Measurements from ENCODE around the gene AFAP1L1.
A peak's percentile ranks its signal among the peaks of the same experiment; 100 is the strongest.

The AFAP1L1 gene

DNA sequence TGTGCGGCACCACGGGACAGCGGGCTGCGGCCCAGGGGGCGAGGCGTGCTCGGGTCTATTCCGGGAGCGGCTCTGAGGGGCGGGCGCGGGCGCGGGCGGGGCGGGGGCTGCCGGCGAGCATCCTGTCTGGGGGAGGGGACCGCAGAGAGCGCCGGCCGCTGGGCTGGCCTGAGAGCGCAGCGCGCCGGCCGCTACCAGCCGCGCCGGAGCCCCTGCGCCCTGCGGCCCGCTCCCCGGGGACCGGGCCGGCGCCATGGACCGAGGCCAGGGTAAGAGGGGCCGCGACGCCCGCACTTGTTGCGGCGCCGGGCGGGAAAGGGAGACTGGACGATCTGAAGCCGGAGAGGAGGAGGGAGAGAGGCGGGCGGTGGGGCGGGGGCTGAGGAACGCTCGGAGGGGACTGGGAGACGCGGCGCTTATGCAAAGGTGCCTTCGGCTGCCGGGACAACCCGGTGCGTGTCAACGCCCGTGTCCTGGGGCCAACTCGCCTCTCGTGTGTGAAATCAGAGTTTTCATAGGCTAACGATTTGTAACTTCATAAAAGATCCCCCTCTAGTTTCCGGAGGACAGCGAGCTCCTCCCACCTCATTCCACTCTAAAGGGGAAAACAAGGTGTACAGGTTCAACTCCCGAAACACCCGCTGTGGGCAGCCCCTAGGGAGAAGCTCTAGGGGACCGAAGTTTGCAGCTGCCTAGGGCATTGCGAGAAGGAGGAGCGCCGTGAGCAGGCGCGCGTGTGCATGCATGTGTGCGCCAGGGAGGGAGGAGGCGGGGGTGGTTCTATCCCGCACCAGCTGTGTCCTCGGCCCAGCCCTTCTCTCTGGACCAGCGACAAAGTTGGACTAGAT, at the start of gene AFAP1L1:
Gene AFAP1L1, plus strand, starts transcription at position 144 of the 848 bp plus-strand sequence. Its CDS starts 110 bp downstream, at position 254.
- peak; percentile 54 for DNase-seq (ENCODE audit: low read depth, low spot score)

DNA sequence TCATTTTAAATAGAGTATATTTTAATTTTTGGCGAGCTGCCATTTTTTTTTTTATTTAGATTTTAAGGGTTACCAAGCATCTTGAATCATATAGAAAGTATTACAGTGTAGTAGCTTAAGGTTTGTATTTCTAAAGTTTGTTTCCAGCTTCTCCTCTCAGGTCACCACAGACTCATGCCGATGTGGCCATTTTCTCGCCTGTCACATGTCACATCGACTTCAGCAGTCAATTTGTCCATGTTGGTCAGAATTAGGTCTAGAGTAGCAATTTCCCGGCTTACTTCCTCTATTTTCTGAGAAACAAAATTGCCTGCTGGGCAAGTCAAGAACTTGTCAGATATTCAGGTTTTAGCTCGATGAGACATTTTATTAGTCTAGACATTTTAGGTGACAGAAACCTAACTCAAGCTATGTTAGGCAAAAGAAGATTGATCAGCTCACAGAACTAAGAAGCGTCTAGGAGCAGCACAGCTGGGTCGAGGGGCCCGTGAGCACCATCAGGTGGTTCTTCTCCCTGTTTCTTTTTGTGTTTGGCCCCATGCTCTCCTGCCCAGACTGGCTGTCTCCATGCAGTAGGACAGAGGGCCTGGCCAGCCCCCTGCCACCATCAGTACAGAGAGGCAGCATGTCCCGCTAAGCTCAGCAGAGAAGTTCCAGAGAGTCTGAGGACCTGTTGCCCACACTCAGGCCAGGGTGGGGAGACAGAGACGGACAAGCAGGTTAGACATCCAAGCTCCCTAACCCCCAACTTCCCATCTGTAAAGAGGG, 48.4 kb upstream of the AFAP1L1 start:
- no peak for DNase-seq (ENCODE audit: low read depth, low spot score)

DNA sequence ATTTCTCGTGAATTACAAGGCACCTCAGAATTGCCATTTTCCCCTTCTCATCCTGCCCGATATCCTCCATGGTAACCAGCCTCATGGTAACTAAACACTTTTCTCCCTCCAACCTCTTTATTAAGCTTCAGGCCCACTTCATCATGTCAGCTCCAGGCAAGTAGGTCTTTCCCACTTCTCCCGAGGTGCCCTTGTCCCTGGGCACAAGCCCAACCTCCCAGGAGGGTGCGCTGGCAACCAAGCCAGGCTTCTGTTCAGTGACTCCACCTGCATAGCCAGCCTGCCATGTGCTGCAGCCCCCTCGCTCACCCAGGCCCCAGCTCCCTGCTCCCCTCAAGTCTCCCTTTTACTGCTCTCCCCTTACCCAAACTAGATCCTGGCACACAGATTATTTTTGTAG, 47.4 kb upstream of the AFAP1L1 start:
- DNase-seq (ENCODE audit: low read depth, low spot score), result no peak

DNA sequence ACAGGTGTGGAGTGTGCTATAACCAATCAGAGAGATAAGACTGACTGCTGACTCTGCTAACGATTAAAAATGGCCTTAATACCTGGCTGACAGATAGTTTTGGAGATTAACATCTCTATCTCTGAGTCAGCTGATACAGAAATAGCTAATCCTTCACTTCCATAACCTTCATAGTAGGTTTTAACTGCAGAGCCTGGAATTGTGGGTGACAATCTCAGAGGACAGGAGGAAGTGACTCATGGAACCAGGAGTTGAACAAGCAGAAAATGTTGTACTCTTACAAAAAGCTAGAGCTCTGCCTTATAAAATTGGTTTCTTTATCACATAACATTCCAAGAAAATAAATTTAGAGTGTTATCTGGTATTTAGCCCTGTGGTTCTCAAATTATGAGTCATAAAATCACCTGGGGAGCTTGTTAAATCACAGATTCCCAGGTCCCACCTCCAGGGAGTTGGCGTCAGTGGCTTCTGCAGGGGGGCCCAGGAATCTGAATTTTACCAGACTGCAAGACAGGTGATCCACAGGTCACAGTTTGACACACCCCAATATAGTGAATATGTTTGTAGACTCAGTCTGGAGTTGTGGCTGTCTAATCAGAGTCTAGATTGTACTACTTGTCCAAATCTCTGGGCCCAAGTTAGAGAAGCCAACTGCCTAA, 44.4 kb upstream of the AFAP1L1 start:
- DNase-seq (ENCODE audit: low read depth, low spot score), result no peak

DNA sequence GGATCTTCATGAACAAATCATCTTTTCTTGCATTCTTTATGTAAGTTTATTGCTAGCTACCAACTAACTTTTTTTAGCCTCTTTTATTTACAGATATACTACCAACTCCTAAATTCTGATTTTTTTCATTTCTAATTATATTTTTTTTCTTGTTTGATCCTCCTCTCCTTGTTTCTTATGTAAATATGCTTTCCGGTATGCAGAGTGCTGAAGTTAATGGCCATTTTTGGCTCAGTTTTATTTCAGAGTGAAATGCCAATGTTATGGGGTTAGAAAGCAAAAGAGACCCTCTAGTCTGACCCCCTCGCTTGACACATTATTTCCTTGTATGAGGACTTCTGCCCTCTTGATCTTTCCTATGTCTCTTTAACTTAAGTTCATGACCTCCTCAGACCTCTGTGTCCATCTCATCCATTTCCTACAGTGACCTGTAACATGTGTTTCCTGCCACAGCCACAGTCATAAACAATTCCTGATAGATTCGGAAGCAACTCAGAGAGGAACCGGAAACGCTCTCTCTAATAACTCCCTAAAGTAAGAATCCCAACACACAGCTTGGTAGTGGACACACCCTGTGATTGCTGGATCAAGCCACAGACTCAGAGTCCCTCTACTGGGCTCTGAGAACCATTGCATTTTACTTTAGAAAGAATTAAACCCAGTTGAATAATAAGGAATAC, 42.9 kb upstream of the AFAP1L1 start:
- DNase-seq (ENCODE audit: low read depth, low spot score), result no peak

DNA sequence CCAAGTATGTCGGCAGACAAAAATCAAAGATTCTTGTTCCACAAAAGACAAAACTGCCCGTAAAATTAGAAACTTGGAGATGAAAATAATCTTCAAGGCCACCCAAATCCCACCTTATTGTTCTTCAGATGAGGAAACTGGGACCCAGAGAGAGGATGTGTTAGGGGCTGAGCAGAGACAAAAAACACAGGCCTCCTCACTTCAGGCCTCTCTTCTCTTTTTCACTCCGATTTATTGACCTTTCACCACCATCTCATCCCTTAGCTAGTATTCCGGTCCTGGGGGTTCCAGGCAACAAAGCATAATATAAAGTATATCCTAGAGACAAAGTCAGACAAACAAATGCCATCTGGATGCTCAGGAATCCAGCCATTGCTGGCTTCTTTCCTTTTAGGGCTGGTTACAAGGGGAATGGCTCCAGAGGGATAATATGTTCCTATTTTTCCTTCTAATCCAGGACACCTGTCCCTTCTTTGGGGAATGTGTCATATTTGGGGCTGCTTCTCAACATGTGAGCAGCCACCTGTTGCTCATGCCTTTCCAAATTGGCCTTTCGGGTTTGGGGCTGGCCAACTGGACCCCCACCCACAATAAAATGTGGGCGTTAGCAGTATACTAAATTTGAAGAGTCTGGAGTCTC, 42.2 kb upstream of the AFAP1L1 start:
- DNase-seq (ENCODE audit: low read depth, low spot score), result no peak

DNA sequence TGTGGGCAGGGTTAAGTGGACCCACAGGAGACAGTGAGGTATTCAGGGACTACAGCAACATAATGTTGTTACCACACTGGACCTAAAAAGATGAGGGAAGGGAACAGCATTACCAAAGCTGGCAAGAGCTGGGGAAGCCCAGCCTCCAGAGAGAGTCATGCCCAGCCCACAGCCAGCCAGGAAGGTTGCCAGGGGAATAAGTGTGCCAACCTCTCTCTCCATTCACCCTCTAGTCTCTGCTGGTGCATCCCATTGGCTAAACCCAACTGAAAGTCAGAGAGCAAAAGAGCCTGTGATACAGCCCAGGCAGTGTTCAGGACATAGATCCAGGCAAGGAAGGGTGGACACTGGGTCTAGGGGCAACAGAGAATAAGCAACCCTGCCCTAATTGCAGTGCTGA, 35.8 kb upstream of the AFAP1L1 start:
- DNase-seq (ENCODE audit: low read depth, low spot score), result no peak

DNA sequence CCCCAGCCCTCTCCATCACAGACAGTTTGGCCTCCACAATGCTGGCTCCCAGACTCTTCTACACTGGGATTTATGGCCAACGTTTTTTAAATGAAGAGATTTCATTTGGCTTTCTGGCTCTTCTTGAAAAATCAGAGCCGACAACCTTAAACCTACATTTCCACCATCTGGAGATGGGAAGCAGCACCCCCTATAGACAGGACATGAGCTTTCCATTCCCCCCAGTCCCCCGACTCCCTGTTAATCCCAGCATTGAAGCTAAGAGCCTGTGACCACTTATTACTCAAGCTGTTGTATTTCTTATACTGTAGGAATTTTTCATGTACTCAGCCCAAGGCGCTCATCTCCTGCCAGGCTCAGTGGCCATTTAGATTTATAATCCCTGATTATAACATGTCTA, 34.0 kb upstream of the AFAP1L1 start:
- no peak for DNase-seq (ENCODE audit: low read depth, low spot score)

DNA sequence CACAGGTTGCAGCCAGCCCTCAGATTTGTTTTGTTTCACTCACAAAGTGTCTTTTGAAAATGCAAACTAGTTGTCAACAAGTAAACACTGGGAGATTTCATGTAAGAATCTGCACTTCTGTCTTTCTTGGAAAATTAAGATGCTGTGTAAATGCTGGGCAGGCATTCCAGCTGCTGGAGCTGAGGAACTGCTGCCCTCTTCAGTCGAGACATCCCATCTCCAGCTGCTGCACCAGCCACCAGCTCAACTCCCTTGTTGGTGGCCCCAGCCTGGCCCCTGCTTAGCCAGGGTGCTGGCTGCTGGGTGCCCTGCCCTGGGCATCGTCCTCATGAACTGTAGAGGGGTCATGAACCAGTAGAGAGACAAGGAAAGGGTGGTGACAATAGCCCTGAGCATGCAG, 33.1 kb upstream of the AFAP1L1 start:
- DNase-seq (ENCODE audit: low read depth, low spot score), result no peak

DNA sequence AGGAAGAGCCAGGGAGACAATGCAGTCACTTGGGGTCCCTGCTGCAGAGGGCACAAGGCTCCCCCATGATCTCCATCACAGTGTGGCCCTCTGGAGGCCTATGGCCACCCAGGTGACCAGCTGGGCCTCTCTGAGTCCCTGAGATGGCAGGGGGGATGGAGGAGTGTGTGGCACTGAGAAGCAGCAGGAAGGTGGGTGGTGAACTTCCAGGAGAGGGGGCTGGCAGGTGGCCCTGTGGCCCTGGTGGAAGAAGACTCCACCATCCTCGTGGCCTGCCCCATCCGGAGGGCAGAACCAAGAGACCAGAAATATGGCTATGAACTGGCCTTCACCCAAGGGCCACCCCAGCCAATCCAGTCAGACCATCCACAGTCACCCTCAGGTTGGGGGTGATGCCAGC, 31.7 kb upstream of the AFAP1L1 start:
- no peak for DNase-seq (ENCODE audit: low read depth, low spot score)

DNA sequence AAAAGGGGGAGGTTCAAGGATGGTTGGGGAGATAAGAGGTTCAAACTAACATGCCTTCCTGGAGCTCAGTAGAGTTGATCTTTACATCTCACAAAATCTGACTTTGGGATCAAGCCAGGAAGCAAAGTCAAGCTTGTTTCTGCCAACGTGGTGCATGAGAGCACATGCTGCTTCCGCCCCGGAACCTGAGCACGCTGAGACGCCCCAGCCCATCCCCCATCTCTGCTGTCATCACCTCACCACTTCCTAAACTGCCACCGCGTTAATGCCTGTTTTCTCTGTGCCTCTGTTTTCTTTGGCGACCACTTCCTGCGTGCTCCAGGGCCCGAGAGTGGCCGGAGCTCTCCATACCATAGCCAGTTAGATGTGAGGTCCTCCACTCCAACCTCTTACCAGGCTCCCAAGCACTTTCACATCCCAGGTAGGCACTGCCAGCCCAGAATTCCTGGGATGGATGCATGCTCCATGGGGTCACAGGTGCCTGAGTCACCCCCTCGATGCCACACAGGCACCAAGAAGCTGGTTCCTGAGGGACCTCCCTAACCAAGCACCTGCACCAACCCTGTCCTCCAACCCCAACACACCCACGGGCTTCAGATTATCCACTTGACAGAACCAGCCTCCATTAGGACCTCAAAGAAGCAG, 31.2 kb upstream of the AFAP1L1 start:
- DNase-seq (ENCODE audit: low read depth, low spot score), result no peak

DNA sequence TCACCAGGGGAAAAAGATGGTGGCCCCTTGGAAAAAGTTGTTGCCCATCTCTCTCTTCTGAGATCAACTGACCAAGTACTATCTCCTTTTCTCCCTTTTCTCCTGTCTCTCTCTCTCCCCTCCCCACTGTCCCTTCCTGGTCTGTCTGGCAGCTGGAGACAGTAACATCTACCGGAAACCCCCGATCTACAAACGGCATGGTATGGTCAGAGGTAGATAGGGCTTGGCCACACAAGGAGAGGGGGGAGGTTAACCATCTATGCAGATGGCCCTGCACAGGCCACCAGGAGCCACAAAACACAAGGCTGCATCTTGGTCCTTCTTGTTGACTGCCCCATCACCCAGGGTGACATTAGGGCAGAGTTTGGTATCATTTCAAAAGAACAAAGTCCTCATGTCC, 29.3 kb upstream of the AFAP1L1 start:
- no peak for DNase-seq (ENCODE audit: low read depth, low spot score)

DNA sequence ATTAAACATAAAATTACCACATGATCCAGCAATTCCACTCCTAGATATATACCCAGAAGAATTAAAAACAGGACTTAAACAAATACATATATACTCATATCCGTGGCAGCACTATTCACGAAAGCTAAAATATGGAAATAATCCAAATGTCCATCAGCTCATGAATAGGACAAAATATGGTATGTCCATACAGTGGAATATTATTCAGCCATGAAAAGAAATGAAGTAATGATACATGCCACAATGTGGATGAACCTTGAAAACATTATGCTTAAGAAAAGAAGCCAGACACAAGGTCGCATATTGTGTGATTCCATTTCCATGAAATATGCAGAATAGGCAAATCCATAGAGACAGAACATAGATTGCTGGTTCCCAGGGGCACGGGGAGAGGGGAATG, 24.8 kb upstream of the AFAP1L1 start:
- DNase-seq (ENCODE audit: low read depth, low spot score), result no peak

DNA sequence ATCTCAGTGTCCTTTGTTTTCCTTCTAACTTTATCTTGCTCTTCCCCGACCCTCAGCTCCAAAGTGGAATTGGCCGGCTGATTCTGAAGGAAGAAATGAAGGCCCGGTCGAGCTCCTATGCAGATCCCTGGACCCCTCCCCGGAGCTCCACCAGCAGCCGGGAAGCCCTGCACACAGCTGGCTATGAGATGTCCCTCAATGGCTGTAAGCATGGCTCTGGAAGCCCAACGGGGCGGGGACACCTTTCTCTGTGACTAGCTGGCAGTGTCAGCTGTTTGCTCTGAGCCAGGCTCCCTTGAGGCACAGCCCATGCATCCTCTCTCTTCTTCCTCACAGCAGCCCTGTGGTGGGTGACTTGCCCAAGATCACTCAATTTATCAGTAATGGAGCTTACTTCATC, 23.9 kb upstream of the AFAP1L1 start:
- no peak for DNase-seq (ENCODE audit: low read depth, low spot score)

DNA sequence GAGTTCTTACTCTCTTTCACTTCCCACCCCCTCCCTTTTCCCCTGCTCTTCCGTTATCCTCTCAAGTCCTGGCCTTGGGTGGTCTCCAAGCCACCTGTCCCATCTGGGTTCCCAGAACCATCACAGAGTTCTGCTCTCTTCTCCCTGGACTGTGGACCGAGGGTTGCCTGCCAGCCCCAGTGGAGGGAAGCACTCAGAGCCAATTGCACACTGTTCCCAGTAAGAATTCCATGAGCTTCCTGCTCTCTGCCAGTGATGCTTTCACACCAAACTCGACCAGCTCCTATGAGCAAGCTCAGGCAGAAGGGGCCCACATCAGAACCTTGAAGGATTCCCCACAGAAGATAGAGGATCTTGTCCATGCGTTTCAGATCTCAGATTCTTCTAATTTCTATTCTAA, 20.1 kb upstream of the AFAP1L1 start:
- DNase-seq (ENCODE audit: low read depth, low spot score), result no peak

DNA sequence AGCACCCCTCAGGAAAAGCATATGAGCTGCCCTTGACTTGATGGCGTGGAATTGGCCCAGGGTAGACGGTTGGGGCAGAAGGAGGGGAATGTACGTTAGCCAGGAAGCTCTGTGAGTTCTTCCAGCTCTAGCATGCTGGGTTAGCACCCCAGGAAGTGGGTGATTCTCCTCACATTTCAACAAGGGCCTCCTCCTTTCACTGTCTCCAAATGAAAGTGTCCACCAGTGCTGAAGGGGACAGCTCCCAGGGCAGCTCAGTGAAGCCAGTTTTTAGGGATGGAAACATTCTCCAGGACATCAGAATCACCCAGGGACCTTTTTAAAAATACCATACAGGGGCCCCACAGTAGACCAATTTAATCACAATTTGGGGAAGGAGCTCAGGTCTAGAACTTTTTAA, 17.2 kb upstream of the AFAP1L1 start:
- peak; percentile 25 for DNase-seq (ENCODE audit: low read depth, low spot score)

DNA sequence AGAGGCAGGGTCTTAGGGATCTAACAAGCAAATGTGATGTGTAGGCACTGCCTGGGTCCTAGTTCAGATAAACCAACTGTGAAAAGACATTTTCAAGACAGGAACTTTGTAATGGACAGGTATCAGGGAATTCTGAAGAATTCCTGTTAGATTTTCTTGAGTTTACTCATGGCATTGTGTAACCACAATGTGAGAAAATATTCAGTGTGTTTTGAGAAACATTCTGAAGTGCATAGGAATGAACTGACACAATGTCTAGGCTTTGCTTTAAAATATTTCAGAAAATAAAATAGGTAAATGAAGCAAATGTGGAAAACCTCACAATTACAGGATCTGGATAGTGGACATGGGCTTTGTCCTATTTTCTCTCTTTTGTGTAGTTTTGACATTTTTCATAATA, 15.2 kb upstream of the AFAP1L1 start:
- no peak for DNase-seq (ENCODE audit: low read depth, low spot score)

DNA sequence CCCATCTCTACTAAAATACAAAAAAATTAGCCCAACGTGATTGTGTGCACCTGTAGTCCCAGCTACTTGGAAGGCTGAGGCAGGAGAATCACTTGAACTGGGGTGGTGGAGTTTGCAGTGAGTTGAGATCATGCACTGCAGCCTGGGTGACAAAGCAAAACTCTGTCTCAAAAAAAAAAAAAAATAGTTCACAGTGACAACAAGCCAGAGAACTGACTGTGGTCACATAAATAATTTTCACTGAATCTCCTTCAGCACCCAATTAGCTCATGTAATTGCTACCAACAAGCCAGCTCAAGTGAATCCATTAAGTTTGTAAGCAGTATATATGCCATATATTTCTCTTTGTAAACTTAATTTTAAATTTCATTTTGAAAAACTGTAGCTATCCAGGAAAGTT, 14.5 kb upstream of the AFAP1L1 start:
- DNase-seq (ENCODE audit: low read depth, low spot score), result no peak

DNA sequence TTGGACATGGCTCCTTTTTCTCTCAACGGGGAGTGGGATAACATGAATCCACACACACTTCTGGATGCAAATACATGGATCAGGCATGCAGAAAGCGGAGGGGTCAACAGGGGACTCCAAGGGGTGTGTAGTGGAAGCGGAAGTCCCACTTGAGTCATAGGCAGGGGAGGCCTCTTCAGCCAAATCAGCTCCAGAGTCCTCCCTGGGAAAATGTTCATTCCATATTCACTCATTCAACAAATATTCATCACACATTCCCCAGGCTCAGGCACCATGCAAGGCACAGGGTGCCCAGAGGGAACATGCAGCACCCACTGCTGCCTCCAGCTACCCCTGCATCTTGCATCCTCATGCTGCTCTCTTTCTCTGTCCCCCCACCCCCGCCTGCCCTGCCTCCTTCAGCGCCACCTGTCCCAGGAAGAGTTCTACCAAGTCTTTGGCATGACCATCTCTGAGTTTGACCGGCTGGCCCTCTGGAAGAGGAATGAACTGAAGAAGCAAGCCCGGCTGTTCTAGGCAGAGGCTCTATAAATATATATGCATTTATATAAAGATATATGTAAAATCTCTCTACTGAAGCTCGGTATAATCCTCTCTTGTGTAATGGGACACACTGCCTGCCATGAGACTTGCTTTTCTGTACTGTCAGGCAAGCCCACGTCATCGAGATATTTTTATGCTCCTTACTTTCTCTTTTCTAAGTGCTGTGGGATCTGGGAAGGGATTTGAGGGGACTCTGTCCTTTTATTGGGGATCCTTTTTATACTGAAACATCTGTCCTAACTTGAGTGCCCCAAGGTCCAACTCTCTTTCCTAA, 13.6 kb upstream of the AFAP1L1 start:
- DNase-seq (ENCODE audit: low read depth, low spot score), result no peak

DNA sequence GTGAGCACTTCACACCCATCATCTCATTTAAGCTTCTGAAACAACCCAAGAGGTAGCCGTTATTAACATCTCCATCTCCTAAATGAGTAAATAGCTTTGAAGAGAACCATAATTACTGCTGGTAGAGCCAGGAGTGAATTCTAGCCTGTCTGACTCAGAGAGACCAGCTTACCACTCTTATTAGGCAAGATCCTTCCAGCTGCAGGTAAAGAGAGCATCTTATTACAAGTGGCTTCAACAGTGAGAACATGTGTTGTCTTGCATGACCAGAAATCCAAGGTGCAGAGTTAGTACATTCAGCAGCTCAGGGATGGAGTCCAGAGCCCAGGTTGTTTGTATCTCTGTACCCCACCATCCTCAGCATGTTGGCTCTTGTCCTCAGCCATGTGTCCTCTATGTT, 10.9 kb upstream of the AFAP1L1 start:
- no peak for DNase-seq (ENCODE audit: low read depth, low spot score)

Measured in ELF-1 (cell line).